Activated gamma-delta T cell (primary cell): Measurements from ENCODE around the gene GFOD2.

Experiments used
- DNase-seq: peaks from one replicate; lab custom pipeline; 2025; lab: John Stamatoyannopoulos, UW

The GFOD2 gene

GRCh38 chr16:67733734-67734470 lies 14.8 kb upstream of the GFOD2 start:
- no peak for DNase-seq

- DNase-seq = no peak
These were observed 12.6 kb upstream of the GFOD2 start for GRCh38 chr16:67731753-67732095.

DNA sequence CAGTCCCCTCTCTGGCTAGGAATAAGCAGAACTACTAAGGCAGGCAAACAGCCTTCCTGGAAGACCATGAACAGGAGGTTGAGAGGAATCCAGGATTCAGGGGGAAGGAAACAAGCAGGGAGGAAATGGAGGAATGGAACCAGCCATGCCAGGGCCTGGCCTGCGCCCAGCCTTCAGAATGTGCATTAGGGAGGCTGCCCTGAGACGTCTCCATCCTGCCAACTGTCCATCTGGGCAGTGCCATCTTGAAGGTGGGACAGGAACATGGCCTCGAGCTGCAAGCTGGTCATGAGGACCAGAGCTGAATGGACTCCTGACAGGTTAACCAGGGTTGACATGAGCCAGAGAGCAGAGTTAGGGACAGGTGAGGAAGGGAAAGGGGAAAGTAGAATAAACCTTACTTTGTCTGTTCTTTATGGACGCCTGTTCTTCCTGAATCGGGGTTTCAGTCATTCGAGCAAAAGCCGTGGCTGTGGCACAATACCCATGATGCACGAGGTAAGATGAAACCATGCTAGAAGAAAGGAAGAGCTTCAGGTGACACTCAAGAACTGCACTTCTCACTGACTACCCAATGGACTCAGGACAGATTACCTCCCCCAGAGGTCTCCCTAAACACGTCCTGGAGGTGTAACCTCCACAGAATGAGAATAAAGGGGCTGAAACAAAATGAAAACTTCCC lies 12.1 kb upstream of the GFOD2 start:
- DNase-seq = no peak

- DNase-seq = no peak
These were observed 11.2 kb upstream of the GFOD2 start for GRCh38 chr16:67730326-67730725.

DNA sequence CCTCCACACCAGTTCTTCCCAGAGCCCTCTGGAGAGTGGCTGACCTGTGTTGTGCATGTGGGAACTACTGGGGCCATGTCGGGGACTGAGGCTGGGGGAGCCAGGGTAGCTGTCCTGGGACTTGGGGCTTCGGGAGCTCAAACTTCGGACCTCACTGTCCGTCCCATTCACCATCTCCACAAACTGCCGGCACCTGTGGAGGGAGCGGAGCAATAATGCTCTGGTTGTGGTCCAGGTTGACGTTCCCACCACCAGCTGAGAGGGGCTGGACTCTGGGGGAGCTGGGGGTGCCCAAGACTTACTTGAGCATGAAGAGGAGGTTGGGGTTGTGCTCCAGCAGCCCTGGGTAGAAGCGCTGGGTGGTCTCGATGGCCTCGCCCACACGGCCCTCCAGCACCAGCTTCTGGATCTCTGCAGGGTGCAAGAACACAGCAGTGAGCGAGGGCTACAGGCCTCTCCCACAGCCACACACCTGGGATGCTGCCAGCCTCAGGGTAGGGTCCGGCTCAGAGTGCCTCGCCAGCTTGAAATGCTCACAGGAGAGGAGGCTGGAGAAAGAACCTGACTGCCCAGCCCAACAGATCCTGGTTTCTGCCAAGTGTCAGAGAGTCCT lies 10.6 kb upstream of the GFOD2 start:
- no peak for DNase-seq

DNA sequence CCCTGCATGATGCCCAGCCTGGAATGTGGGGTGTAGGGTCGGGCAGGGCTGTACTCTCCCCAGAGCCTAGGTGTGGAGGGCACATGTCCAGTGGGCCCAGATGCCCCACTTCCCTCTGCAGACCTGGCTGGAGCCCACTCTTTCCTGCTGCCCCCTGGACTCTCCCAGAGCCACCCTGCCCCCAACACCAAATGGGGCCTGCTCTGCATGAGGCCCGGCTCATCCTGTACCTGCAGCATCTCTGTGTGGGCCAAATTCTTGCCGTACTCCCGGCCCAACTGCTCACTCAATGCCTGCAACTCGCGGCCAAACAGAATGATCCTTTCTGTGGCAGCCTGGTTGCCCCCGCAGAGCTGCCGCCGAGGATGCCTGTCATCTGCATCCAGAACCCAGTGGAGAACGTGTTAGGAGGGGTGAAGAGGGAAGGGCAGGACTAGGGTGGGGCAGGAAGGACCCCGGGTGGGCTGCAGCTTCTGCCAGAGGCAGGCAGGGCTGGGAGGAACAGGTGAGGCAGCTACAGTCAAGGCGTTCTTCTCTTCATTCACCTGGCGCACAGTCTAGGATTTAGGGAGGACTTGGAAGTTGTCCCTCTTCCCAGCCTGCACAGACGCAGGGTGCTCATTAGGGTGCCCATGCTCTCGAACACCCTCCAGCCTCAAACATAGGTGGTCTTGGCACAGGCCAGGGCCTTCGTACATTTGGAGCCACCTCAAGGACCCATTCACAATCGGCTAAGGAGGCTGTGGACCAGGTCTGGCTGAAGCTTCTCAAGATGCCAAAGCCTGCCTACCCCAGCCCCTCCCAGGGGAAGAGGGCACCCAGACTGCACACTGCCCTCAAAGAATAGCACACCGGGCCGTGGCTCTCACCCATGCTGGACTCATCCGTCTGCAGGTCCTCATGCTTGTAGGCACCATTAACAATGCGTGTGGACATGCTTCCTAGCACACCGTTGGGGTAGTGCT lies 8.7 kb upstream of the GFOD2 start:
- no peak for DNase-seq

- DNase-seq = no peak
These were observed 7.3 kb upstream of the GFOD2 start for GRCh38 chr16:67726106-67727034.

DNA sequence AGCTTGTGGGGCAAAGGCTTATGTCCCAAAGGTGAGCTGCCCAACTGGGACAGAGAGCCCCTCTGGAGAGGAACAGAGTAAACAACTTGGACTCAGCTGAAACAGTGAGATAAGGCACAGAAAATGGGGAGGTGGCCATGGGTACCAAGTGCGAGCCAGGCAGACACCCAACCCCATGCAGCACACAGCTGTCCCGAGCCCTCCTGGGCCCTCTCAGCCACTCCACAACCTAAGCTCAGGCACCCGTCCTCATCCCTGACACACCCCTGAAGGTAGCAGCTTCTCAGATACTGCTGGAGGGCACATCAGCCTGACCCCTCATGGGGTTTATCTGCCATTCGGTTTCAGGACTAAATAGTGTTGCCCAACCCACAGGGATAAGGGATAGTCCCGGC lies 4.8 kb upstream of the GFOD2 start:
- no peak for DNase-seq

GRCh38 chr16:67723151-67723910 lies 4.2 kb upstream of the GFOD2 start:
- no peak for DNase-seq

GRCh38 chr16:67720236-67720635 lies 1.1 kb upstream of the GFOD2 start:
- no peak for DNase-seq

GRCh38 chr16:67719778-67720144 lies 645 bp upstream of the GFOD2 start:
- DNase-seq = no peak

DNA sequence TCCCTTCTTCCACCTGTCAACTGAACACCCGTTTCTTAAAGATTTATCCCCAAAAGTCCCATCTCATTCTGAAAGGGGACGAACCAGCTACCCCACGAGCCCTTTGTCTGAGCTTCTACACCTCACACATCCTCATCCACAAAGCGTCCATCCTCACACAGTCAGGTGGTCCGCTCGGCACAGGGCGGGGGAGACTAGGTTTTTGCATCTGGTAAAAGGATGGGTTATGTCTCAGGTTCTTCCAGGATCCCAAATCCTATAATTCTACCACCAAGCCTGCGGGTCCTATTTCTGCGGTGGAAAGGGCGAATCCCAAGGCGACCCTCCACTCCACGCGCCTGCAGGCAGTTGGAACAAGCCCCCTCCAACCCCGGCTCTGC lies 458 bp downstream of the GFOD2 start:
- no peak for DNase-seq

DNA sequence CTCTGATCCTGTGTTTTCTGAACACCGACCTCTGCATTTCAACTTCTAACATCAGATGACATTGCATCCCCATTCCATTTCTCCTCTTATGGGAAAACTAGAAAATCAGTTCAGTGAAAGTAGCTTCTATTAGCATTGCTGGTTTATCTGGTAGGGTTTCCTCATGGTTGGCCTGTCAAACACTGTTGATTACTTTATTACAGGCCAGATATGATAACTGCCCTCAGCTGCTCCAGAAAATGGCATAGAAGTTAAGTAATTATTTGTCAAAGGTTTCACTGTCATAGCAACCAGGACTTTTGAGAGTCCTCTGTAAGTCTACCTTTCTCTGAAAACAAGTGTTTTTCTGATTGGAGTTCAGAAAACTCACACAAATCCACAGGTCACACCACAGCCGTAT lies 3.0 kb downstream of the GFOD2 start:
- DNase-seq = no peak

DNA sequence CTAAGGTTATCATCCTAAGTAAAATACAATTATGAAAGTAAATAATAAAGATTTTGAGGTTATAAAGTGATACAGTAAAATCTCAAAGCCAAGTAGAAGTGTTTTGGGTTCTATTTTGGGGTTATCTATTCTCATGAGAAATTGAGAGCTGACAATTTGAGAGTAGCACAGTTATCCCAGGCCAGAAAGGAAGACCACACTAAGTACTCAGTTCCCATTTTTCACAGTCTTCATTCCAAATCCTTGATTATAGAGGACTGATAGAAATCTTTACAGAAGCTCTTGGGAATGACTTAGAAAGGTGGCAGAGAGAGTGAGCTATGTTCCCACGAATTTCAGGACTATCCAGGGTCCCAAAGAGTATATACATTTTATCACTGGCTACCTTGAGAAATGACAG lies 4.6 kb downstream of the GFOD2 start:
- no peak for DNase-seq

DNA sequence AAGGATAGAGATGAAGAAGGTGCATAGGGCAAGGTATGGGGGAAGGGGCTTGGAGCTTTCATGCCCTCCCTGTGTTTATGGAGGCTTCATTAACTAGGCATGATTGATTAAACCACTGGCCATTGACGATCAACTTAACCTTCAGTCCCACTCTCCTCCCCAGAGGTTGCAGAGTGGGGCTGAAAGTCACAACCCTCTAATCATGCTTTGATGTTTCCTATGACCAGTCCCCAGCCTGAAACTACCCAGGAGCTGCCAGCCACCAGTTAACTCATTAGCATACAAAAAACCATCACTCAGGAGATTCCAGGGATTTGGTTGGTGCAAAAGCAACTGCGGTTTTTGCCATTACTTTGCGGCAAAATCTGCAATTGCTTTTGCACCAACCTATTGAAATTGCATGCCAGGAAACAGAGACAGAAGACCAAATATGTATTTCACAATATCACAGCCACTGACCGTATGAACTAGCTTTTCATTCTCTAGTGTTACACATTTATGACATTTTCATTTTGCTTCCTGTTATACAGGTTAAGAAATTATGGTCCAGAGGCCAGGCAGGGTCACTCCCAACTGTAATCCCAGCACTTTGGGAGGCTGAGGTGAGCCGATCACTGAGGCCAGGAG lies 5.4 kb downstream of the GFOD2 start:
- no peak for DNase-seq

DNA sequence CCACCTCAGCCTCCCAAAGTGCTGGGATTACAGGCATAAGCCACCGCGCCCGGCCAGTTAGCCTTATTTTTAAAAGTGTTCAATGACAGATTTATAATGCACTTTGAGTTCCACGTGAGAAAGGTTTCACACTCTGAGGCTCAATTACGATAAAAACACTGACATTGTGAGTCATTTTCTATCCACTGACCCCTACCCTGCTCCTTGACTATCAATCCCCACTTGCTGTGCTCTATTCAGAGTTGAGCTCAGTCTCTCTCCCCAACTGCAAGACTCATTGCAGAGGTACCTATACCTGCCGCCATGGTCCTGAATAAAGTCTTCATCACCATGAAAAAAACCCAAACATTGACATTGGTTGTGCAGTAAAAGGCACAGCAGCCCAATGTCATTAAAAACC lies 8.5 kb downstream of the GFOD2 start:
- DNase-seq = no peak

GRCh38 chr16:67709050-67709449 lies 10.1 kb downstream of the GFOD2 start:
- DNase-seq = no peak

DNA sequence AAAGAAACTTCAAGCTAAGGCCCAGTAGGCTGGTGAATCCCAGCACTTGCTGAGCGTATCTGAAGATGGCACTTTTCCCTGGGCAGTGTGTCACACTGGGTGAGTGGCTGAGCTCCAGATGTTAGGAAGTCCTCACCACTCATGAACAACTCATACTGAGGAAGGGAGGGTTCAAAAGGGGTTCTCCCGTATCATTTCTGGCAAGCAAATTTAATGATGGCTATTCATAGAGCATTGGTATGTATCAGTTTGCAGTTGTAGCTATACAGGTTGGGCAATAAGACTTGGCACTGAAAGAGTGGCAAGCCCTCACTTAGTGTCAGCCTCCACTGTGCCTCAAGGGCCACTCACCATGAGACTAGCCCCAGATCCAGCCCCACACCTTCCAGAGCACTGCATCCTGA lies 10.7 kb downstream of the GFOD2 start:
- DNase-seq = no peak

GRCh38 chr16:67707790-67708189 lies 11.3 kb downstream of the GFOD2 start:
- no peak for DNase-seq

DNA sequence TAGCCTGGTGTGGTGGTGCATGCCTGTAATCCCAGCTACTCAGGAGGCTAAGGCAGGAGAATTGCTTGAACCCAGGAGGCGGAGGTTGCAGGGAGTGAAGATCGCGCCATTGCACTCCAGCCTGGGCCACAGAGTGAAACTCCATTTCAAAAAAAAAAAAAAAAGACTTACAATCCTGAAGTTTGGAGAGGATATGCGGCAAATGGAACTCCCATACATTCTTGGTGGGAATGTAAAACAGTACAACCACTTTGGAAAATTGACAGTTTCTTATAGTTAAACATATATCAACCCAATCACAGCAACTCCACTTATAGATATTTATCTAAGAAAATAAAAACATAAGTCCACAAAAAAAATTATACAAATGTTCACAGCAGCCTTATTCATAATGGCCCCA lies 11.9 kb downstream of the GFOD2 start:
- DNase-seq = no peak
